HG03342 (cell line): ENCODE measurements around the gene G0S2.

Experiments used
- ATAC-seq: cut with Tn5 transposase; IDR thresholded peaks from one replicate; pipeline ENCODE4 v1.9.1; 2021; ENCODE audit warnings: mild to moderate bottlenecking, moderate library complexity; ENCODE audit not compliant: unreplicated experiment

Gene G0S2

GRCh38 chr1:209714338-209714737 lies 39.1 kb downstream of the G0S2 start:
- ATAC-seq = no peak

DNA sequence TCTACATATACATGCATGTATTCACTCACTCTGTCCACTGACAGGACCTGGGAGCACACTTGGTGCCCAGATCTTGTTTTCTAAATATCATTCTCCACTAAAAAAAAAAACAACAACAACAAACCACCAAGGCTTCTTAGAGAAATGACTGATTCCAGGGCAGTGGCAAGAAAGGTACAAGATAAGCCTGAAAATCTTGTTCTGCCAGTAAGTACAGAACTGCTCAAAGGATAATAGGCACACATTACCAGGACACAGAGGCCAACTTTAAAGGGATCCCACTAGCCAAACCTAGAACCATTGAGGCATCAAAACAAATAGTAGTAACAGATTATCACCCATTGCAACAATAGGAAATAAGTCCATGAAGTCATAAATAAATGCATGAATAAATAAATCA lies 40.1 kb downstream of the G0S2 start:
- no peak for ATAC-seq

DNA sequence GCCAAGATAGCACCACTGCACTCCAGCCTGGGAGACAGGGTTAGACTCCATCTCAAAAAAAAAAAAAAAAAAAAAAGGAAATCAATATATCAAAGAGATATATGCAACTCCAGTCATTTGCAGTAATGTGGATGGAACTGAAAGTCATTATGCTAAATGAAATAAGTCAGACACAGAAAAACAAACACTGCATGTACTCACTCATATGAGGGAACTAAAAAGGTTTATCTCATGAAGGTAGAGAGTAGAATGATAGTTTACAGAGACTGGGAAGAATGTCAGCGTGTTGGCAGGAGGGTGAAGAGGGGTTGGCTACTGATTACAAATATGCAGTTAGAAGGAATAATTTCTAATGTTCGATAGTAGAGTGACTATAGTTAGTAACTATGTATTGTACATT lies 42.6 kb downstream of the G0S2 start:
- ATAC-seq = no peak

GRCh38 chr1:209720326-209720725 lies 45.1 kb downstream of the G0S2 start:
- no peak for ATAC-seq

- no peak for ATAC-seq
Measured at GRCh38 chr1:209720826-209721225, 45.6 kb downstream of the G0S2 start.

- ATAC-seq = no peak
Measured at GRCh38 chr1:209721323-209721722, 46.1 kb downstream of the G0S2 start.

DNA sequence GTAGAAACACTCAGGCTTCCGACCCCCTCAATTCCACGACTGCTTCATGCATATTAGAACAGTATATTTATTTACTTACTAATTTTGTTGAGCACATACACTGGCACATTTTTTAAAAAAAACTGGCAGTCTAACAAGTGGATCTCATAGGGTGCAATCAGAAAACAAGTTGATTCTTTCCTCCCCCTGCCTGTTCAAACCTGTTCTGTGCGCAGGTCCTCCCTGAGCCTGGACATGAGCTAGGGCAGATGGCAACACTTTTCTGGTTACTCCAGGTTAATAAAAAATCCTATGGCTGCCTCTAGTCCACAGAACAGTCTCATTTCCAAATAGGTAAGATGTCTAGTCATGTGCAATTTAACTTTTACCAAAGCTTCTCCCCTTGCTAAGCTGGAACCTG lies 48.1 kb downstream of the G0S2 start:
- no peak for ATAC-seq

DNA sequence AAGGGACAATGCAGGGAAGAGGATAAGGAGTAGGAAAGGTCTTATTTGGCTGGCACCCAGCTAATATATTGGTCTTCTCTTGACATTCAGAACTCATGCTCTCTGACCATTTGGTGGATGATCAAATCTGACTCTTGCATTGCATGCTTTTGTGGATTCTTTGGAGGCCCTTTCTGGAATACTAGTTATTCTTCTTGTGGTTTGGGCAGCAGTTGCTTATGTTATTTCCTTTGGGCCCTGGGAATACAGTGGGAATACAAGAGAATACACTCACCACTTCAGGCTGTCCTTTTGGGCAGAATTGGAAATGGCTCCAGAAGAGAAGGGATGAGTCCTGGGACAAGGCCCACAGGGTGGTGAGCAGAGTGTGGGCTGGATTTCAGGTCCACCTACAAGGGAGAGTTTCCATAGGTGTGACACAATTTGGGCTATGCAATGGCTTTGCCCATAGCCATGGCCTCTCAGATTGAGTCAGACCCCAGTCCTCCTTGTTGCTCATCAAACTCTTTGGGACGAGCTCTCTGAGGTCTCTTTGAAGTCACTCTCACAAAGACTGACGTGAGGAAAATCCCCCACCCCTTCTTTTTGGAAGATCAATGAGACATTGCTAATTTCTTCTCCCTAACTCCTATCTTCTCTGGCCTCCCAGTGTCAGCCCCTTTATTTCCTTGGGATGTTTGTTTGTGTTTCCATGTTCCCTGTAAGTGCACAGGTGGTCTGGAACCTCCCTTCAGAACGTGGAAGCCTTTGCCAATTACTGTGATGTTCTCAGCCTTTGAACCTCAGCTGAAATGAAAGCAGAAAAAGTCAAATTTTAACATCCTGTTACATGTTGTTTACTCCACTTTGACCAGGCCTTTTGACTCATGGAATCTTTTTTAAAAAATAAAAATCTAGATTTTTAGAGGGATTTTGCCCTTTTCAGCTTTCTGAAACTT lies 48.8 kb downstream of the G0S2 start:
- peak; percentile 60 for ATAC-seq
